ENCODE data around the gene HRH3.

- TF ChIP-seq, protein P1, sequence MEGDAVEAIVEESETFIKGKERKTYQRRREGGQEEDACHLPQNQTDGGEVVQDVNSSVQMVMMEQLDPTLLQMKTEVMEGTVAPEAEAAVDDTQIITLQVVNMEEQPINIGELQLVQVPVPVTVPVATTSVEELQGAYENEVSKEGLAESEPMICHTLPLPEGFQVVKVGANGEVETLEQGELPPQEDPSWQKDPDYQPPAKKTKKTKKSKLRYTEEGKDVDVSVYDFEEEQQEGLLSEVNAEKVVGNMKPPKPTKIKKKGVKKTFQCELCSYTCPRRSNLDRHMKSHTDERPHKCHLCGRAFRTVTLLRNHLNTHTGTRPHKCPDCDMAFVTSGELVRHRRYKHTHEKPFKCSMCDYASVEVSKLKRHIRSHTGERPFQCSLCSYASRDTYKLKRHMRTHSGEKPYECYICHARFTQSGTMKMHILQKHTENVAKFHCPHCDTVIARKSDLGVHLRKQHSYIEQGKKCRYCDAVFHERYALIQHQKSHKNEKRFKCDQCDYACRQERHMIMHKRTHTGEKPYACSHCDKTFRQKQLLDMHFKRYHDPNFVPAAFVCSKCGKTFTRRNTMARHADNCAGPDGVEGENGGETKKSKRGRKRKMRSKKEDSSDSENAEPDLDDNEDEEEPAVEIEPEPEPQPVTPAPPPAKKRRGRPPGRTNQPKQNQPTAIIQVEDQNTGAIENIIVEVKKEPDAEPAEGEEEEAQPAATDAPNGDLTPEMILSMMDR (IDR thresholded peaks at IDR 0.05): no peak
- TF ChIP-seq POLR2A (IDR thresholded peaks at IDR 0.05) (no peak), EP300 (IDR thresholded peaks at IDR 0.05) (no peak)
These were observed 6.0 kb downstream of the HRH3 start for GRCh38 chr20:62214067-62214466.
